ENCODE results near the gene ACVRL1.

Gene ACVRL1

GRCh38 chr12:51895378-51896135 is 11.7 kb upstream of the ACVRL1 start:
- TF ChIP-seq CEBPB (IDR thresholded peaks at IDR 0.05): no peak

GRCh38 chr12:51896236-51896635 is 11.1 kb upstream of the ACVRL1 start:
- TF ChIP-seq CEBPB (IDR thresholded peaks at IDR 0.05) (no peak), TEAD4 (IDR thresholded peaks at IDR 0.05) (no peak), TAF1 (IDR thresholded peaks at IDR 0.05; ENCODE audit: low read depth) (no peak), TCF12 (IDR thresholded peaks at IDR 0.05; ENCODE audit: low read depth) (no peak), MAX (IDR thresholded peaks at IDR 0.05) (no peak), FOXM1 (IDR thresholded peaks at IDR 0.05; ENCODE audit: borderline replicate concordance, low read depth) (no peak), RAD21 (IDR thresholded peaks at IDR 0.05; ENCODE audit: low read depth) (no peak), EGR1 (IDR thresholded peaks at IDR 0.05) (no peak), CREB1 (IDR thresholded peaks at IDR 0.05; ENCODE audit: low read depth) (no peak), NFIC (IDR thresholded peaks at IDR 0.05) (no peak), USF1 (IDR thresholded peaks at IDR 0.05) (no peak), YY1 (IDR thresholded peaks at IDR 0.05; ENCODE audit: low read depth) (no peak), REST (IDR thresholded peaks at IDR 0.05; ENCODE audit: low read depth) (no peak), ZBTB7A (IDR thresholded peaks at IDR 0.05; ENCODE audit: low read depth) (no peak), EP300 (IDR thresholded peaks at IDR 0.05; ENCODE audit: borderline replicate concordance) (no peak)

- TF ChIP-seq NFIC (IDR thresholded peaks at IDR 0.05): no peak
- TF ChIP-seq CREB1 (IDR thresholded peaks at IDR 0.05; ENCODE audit: low read depth): no peak
- TF ChIP-seq FOXM1 (IDR thresholded peaks at IDR 0.05; ENCODE audit: borderline replicate concordance, low read depth): no peak
- no peak for TF ChIP-seq CEBPB (IDR thresholded peaks at IDR 0.05)
- TF ChIP-seq YY1 (IDR thresholded peaks at IDR 0.05; ENCODE audit: low read depth): no peak
- no peak for TF ChIP-seq TAF1 (IDR thresholded peaks at IDR 0.05; ENCODE audit: low read depth)
- no peak for TF ChIP-seq EP300 (IDR thresholded peaks at IDR 0.05; ENCODE audit: borderline replicate concordance)
- TF ChIP-seq USF1 (IDR thresholded peaks at IDR 0.05): no peak
- TF ChIP-seq TEAD4 (IDR thresholded peaks at IDR 0.05): no peak
- TF ChIP-seq EGR1 (IDR thresholded peaks at IDR 0.05): no peak
- no peak for TF ChIP-seq REST (IDR thresholded peaks at IDR 0.05; ENCODE audit: low read depth)
- no peak for TF ChIP-seq TCF12 (IDR thresholded peaks at IDR 0.05; ENCODE audit: low read depth)
- TF ChIP-seq ZBTB7A (IDR thresholded peaks at IDR 0.05; ENCODE audit: low read depth): no peak
- no peak for TF ChIP-seq MAX (IDR thresholded peaks at IDR 0.05)
- TF ChIP-seq RAD21 (IDR thresholded peaks at IDR 0.05; ENCODE audit: low read depth): no peak
These were observed 10.1 kb upstream of the ACVRL1 start for GRCh38 chr12:51897181-51897580.

GRCh38 chr12:51898506-51898905 is 8.8 kb upstream of the ACVRL1 start:
- TF ChIP-seq EP300 (IDR thresholded peaks at IDR 0.05; ENCODE audit: borderline replicate concordance) (no peak), ZBTB7A (IDR thresholded peaks at IDR 0.05; ENCODE audit: low read depth) (no peak), NFIC (IDR thresholded peaks at IDR 0.05) (no peak), CEBPB (IDR thresholded peaks at IDR 0.05) (no peak), MAX (IDR thresholded peaks at IDR 0.05) (no peak), TCF12 (IDR thresholded peaks at IDR 0.05; ENCODE audit: low read depth) (no peak), TAF1 (IDR thresholded peaks at IDR 0.05; ENCODE audit: low read depth) (no peak), REST (IDR thresholded peaks at IDR 0.05; ENCODE audit: low read depth) (no peak), CREB1 (IDR thresholded peaks at IDR 0.05; ENCODE audit: low read depth) (no peak), FOXM1 (IDR thresholded peaks at IDR 0.05; ENCODE audit: borderline replicate concordance, low read depth) (no peak), USF1 (IDR thresholded peaks at IDR 0.05) (no peak), YY1 (IDR thresholded peaks at IDR 0.05; ENCODE audit: low read depth) (no peak), RAD21 (IDR thresholded peaks at IDR 0.05; ENCODE audit: low read depth) (no peak), EGR1 (IDR thresholded peaks at IDR 0.05) (no peak), TEAD4 (IDR thresholded peaks at IDR 0.05) (no peak)

Measured in Ishikawa (cell line).